Osteoblast (primary cell): ENCODE data around the gene BCKDHB. TPM values are rescaled to one million over a fixed set of nuclear protein-coding genes. Genes with fewer than 3 reads are reported as not detected.

Experiments
- DNase-seq: peaks from one replicate; pipeline ENCODE4 v3.0.0; 2011; ENCODE audit warnings: low spot score, mixed read lengths; ENCODE audit not compliant: insufficient read length; ENCODE audit errors: missing footprints
- H2AFZ ChIP-seq: 2 replicates; pipeline ENCODE4 v1.6.0; 2011; ENCODE audit warnings: mild to moderate bottlenecking, low read length
- H3K27ac ChIP-seq: 2 replicates; pipeline ENCODE4 v1.5.1; 2011; ENCODE audit warnings: mild to moderate bottlenecking, low read depth, low read length, moderate library complexity
- H3K27me3 ChIP-seq: 2 replicates; pipeline ENCODE4 v1.6.0; 2012; ENCODE audit warnings: mild to moderate bottlenecking, control low read depth, inconsistent platforms, low read length, moderate library complexity; ENCODE audit not compliant: insufficient read depth
- H3K36me3 ChIP-seq: 2 replicates; pipeline ENCODE4 v1.5.1; 2011; ENCODE audit warnings: mild to moderate bottlenecking, low read length, control low read depth, moderate library complexity; ENCODE audit not compliant: insufficient read depth
- H3K4me1 ChIP-seq: 2 replicates; pipeline ENCODE4 v1.5.1; 2011; ENCODE audit warnings: mild to moderate bottlenecking, low read length, control low read depth, moderate library complexity; ENCODE audit not compliant: insufficient read depth
- H3K4me2 ChIP-seq: 2 replicates; pipeline ENCODE4 v1.6.0; 2011; ENCODE audit warnings: mild to moderate bottlenecking, low read length; ENCODE audit not compliant: insufficient read depth
- H3K4me3 ChIP-seq: fragments of 200-600 bp; sonication (generic); 3 replicates; pipeline ENCODE4 v1.5.1; 2012; ENCODE audit warnings: mild to moderate bottlenecking, low read length, inconsistent platforms; ENCODE audit not compliant: insufficient read depth
- H3K79me2 ChIP-seq: 2 replicates; pipeline ENCODE4 v1.6.0; 2012; ENCODE audit warnings: mild to moderate bottlenecking, low read length, control low read depth, inconsistent platforms; ENCODE audit not compliant: insufficient read depth
- H3K9me3 ChIP-seq: 2 replicates; pipeline ENCODE4 v1.5.1; 2011; ENCODE audit warnings: low read depth, low read length, control low read depth
- H4K20me1 ChIP-seq: 2 replicates; pipeline ENCODE4 v1.6.0; 2012; ENCODE audit warnings: mild to moderate bottlenecking, low read length, control low read depth; ENCODE audit not compliant: insufficient read depth
- CTCF ChIP-seq: IDR thresholded peaks from 2 replicates; pipeline ENCODE4 v1.5.1; 2011; ENCODE audit warnings: mild to moderate bottlenecking, low read depth, low read length, moderate library complexity; ENCODE audit errors: extremely low read depth
- total RNA-seq: library from RNA; depleted of rRNA; stranded (reverse); fragments of >200 nt; gene quantifications from 2 replicates; pipeline ENCODE4 v1.2.3, GENCODE V29; 2012

The BCKDHB gene
- total RNA-seq, 1 donor, result 18.8 TPM

- no peak overlapping the region for H3K4me3 ChIP-seq
- no peak overlapping the region for H2AFZ ChIP-seq
- no peaks in the 10 kb centered on the region for H4K20me1 ChIP-seq
- no peaks in the 10 kb centered on the region for H3K79me2 ChIP-seq
- no peak overlapping the region for H3K27ac ChIP-seq
- no peaks in the 10 kb centered on the region for H3K4me1 ChIP-seq
- no peak for DNase-seq
- H3K36me3 ChIP-seq, result no peaks in the 10 kb centered on the region
- TF ChIP-seq CTCF, result no peak
- no peaks in the 10 kb centered on the region for H3K27me3 ChIP-seq
- H3K4me2 ChIP-seq, result no peak overlapping the region
- H3K9me3 ChIP-seq, result no peaks in the 10 kb centered on the region
Observed at GRCh38 chr6:80268865-80269730, 162.6 kb downstream of the BCKDHB start.

GRCh38 chr6:80271074-80271473, 164.6 kb downstream of the BCKDHB start:
- H3K4me1 ChIP-seq, result no peaks in the 10 kb centered on the region
- no peak overlapping the region for H3K4me2 ChIP-seq
- TF ChIP-seq CTCF, result no peak
- DNase-seq, result no peak
- H3K27ac ChIP-seq, result no peak overlapping the region
- H4K20me1 ChIP-seq, result no peaks in the 10 kb centered on the region
- no peaks in the 10 kb centered on the region for H3K36me3 ChIP-seq
- no peak overlapping the region for H3K4me3 ChIP-seq
- H2AFZ ChIP-seq, result no peak overlapping the region
- no peaks in the 10 kb centered on the region for H3K9me3 ChIP-seq
- H3K79me2 ChIP-seq, result no peaks in the 10 kb centered on the region
- H3K27me3 ChIP-seq, result no peaks in the 10 kb centered on the region

GRCh38 chr6:80272988-80273387, 166.5 kb downstream of the BCKDHB start:
- Histone ChIP-seq H2AFZ (no peak overlapping the region), H3K27me3 (no peaks in the 10 kb centered on the region), H3K79me2 (no peaks in the 10 kb centered on the region), H3K4me2 (no peak overlapping the region), H3K4me1 (no peaks in the 10 kb centered on the region), H4K20me1 (no peaks in the 10 kb centered on the region), H3K27ac (no peak overlapping the region), H3K9me3 (no peaks in the 10 kb centered on the region), H3K36me3 (no peaks in the 10 kb centered on the region), H3K4me3 (no peak overlapping the region)
- no peak for TF ChIP-seq CTCF
- no peak for DNase-seq

- Histone ChIP-seq H3K36me3 (no peaks in the 10 kb centered on the region), H2AFZ (no peak overlapping the region), H3K9me3 (no peaks in the 10 kb centered on the region), H4K20me1 (no peaks in the 10 kb centered on the region), H3K4me3 (no peak overlapping the region), H3K79me2 (no peaks in the 10 kb centered on the region), H3K4me2 (no peak overlapping the region), H3K27me3 (no peaks in the 10 kb centered on the region), H3K4me1 (peaks cover 5% of the 10 kb centered on the region), H3K27ac (no peak overlapping the region)
- TF ChIP-seq CTCF, result no peak
- no peak for DNase-seq
Observed at GRCh38 chr6:80276861-80277260, 170.4 kb downstream of the BCKDHB start.
